HFF-Myc (cell line): ENCODE measurements around the gene ANKS1B.

ENCODE experiments used
- DNase-seq: peaks from one replicate; pipeline ENCODE4 v3.0.0-alpha.2; 2011; ENCODE audit warnings: low read depth; ENCODE audit errors: extremely low read depth
- H3K4me3 ChIP-seq: replicated peaks from 2 replicates; pipeline ENCODE4 v1.5.1; 2011; ENCODE audit warnings: low read depth, mild to moderate bottlenecking, control low read depth, low read length
- TF ChIP-seq, protein P1 (sequence below): IDR thresholded peaks from 2 replicates; pipeline ENCODE4 v1.5.1; 2012; ENCODE audit warnings: mild to moderate bottlenecking, low read depth, low read length, control low read depth; ENCODE audit errors: missing control alignments

ANKS1B gene

GRCh38 chr12:98780261-98780660, 1204.5 kb downstream of the ANKS1B start:
- no peak for DNase-seq
- TF ChIP-seq, protein P1, sequence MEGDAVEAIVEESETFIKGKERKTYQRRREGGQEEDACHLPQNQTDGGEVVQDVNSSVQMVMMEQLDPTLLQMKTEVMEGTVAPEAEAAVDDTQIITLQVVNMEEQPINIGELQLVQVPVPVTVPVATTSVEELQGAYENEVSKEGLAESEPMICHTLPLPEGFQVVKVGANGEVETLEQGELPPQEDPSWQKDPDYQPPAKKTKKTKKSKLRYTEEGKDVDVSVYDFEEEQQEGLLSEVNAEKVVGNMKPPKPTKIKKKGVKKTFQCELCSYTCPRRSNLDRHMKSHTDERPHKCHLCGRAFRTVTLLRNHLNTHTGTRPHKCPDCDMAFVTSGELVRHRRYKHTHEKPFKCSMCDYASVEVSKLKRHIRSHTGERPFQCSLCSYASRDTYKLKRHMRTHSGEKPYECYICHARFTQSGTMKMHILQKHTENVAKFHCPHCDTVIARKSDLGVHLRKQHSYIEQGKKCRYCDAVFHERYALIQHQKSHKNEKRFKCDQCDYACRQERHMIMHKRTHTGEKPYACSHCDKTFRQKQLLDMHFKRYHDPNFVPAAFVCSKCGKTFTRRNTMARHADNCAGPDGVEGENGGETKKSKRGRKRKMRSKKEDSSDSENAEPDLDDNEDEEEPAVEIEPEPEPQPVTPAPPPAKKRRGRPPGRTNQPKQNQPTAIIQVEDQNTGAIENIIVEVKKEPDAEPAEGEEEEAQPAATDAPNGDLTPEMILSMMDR = no peak
- H3K4me3 ChIP-seq = no peak overlapping the region

DNA sequence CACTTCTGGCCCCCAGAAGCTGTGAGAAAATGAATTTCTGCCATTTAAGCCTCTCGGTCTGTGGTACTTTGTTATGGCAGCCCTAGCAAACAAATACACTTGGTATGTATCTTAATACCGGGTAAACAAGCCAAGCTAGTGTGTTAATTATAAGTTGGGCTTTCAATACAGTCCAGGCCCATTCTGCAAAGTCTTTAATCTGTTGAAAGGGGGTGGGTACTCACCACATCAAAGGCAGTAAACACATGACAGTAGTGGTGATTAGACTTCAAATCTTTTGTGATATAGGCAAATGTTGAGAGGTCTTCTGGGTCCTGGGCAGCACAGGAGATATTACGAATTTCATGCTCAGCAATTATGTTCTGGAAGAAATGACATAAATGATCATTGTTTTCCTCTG, 1211.9 kb downstream of the ANKS1B start:
- no peak overlapping the region for H3K4me3 ChIP-seq
- TF ChIP-seq, protein P1 = no peak
- DNase-seq = no peak

DNA sequence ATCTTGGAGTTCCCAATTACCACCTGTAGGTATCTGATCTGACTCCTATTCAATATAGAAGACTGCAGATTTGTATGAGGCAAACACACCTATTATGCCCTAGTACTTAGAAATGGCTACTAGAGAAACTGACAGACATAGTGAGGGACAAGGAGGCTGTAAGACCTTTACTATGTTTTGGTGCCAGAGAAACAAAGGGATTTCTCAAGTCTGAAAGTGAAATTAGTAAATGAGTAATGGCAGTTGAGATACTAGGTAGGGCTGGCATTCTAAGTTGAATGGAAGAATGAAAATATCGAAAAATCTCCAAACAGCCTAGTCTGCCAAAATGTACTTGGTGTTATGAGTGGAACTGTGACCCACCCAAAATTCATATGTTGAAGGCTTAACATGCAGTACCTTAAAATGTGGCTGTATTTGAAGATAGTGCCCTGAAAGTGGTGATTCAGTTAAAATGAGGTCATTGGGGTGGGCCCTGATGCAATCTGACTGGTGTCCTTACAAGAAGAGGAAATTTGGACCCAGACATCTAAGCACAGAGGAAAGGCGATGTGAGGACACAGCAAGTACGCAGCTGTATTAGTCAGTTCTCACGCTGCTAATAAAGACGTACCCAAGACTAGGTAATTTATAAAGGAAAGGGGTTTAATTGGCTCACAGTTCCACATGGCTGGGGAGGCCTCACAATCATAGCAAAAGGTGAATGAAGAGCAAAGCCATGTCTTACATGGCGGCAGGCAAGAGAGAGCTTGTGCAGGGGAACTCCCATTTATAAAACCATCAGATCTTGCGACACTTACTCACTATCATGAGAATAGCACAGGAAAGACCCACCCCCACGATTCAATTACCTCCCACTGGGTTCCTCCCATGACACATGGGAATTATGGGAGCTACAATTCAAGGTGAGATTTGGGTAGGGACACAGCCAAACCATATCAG, 1212.7 kb downstream of the ANKS1B start:
- TF ChIP-seq, protein P1 = no peak
- no peak overlapping the region for H3K4me3 ChIP-seq
- no peak for DNase-seq

DNA sequence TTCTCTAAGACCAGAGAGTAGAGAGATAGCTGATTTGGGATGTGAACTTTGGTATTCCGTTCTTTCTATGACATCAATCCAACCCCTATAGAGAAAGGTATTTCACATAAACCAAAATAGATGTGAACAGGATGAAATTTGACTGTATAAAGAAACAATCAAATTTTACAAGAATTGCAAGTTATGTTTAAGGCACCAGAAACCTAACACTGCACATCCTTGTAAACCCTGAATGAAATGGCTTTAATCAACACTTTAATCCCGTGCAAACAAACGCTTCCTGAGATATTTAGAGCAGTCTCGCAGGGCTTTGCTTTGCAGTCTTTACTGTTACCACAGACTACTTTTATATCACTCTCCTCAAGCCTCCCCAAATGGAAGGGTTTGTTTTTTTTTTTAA, 1214.5 kb downstream of the ANKS1B start:
- H3K4me3 ChIP-seq = no peak overlapping the region
- TF ChIP-seq, protein P1 = no peak
- DNase-seq = no peak

GRCh38 chr12:98769068-98769467, 1215.7 kb downstream of the ANKS1B start:
- no peak overlapping the region for H3K4me3 ChIP-seq
- TF ChIP-seq, protein P1 = no peak
- no peak for DNase-seq

- no peak overlapping the region for H3K4me3 ChIP-seq
- TF ChIP-seq, protein P1 = no peak
- DNase-seq = no peak
These were observed 1217.5 kb downstream of the ANKS1B start for GRCh38 chr12:98767248-98767647.

GRCh38 chr12:98763656-98764055, 1221.1 kb downstream of the ANKS1B start:
- DNase-seq = no peak
- H3K4me3 ChIP-seq = no peak overlapping the region
- TF ChIP-seq, protein P1 = no peak
